GM19023 (cell line): ENCODE data around the gene RHEBL1.

Experiments used
- ATAC-seq: cut with Tn5 transposase; IDR thresholded peaks from one replicate; pipeline ENCODE4 v1.9.1; 2021; ENCODE audit warnings: mild to moderate bottlenecking, moderate library complexity; ENCODE audit not compliant: unreplicated experiment

The RHEBL1 gene

GRCh38 chr12:49022558-49023178 lies 47.1 kb downstream of the RHEBL1 start:
- ATAC-seq: no peak

GRCh38 chr12:49021292-49021915 lies 48.4 kb downstream of the RHEBL1 start:
- ATAC-seq: no peak

- no peak for ATAC-seq
Measured at GRCh38 chr12:49020441-49020840, 49.3 kb downstream of the RHEBL1 start.

- ATAC-seq: no peak
Measured at GRCh38 chr12:49019443-49020324, 50.1 kb downstream of the RHEBL1 start.

GRCh38 chr12:49019120-49019430 lies 50.7 kb downstream of the RHEBL1 start:
- peak; percentile 15 for ATAC-seq

DNA sequence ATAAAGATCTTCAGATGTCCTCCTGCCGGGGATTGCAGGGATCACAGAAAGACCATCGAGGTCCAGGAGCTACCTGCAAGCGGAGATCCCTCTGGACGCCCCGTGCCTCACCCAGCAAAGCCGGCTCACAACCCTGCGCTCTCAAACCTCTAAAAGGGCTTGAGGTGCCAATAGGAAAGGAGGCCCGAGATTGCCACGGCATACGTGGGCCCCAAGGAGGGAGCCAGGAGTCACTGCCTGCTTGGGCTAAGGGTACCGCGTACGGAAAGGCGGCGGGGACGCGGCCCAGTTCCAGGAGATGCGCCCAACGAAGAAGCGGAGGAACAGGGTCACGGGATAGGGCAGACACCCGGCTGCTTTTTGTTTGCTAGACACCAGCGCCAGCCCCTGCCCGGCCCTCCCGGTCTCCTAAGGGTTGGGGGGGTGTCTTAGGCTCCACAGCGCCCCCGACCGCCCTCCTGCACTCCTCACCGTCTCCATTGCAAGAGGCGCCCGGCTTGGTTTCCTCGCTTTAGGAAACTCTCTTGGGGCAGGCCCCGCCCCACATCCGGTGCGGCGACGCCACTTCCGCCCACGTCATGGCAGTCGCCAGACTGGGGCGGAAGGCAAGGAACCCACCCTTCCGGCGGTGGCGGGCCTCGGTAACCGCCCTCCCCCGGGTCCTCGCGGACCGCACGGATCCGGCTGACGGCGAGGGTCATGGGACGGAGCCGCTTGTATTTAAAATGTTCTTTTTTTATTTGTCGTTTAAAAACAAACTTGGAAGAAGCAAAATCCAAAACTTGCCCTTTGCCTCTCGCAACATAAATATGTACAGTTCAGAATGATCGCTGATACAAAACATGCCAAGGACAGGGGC lies 51.3 kb downstream of the RHEBL1 start, which contains the start of gene PRKAG1:
PRKAG1 (minus strand) TSS at position 516 of the 859 bp plus-strand sequence; CDS start at position 480, 36 bp downstream.
- peak; percentile 86 for ATAC-seq

GRCh38 chr12:49017891-49018260 lies 51.9 kb downstream of the RHEBL1 start:
- ATAC-seq: peak; percentile 14

DNA sequence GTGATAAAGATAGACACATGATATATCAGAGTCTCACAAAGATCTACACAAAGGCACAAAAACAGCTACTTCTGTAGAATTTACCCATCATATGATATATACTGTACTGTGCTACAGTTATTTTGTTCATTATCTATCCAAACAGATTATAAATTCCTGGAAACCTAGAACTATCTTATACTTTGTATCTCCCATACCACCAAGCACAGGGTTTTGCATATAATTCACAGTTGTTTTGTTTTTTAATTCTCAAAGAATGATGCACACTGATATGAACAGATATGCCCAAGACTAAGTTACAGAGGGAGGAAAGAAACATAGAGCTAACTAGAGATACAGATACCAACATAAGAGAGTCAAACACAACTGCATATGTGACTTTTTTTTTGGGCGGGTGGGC lies 54.6 kb downstream of the RHEBL1 start:
- no peak for ATAC-seq
